K562 (cell line): ENCODE data around the gene RNF41. TPM values are rescaled to one million over a fixed set of nuclear protein-coding genes. Genes with fewer than 3 reads are reported as not detected.

Experiments
- CBX3 ChIP-seq, 2 experiments: IDR thresholded peaks; 1 replicate in 1 of 2; 2 replicates in 1 of 2; pipeline ENCODE4 v1.6.1; 2012; ENCODE audit warnings: inconsistent platforms in 2 of 2, low read length in 2 of 2, borderline replicate concordance in 1 of 2, control low read depth in 1 of 2
- CCNT2 ChIP-seq: IDR thresholded peaks from 2 replicates; pipeline ENCODE4 v1.6.1; 2011; ENCODE audit warnings: borderline replicate concordance, low read depth, mild to moderate bottlenecking, moderate library complexity, mixed read lengths, low read length; ENCODE audit not compliant: insufficient read length; ENCODE audit errors: extremely low read depth
- FOSL1 ChIP-seq: fragments of 200-800 bp; sonication (Bioruptor generic); conservative IDR thresholded peaks from 2 replicates; pipeline ENCODE4 v1.6.1; 2016; ENCODE audit warnings: missing genetic modification characterization, missing compliant biosample characterization
- LCOR ChIP-seq: sonication (generic); formaldehyde crosslinking; IDR thresholded peaks from 2 replicates; pipeline ENCODE4 v1.8.0; 2022; ENCODE audit warnings: mild to moderate bottlenecking, missing genetic modification reagents
- MAFK ChIP-seq: IDR thresholded peaks from 2 replicates; pipeline ENCODE4 v1.6.1; 2011; ENCODE audit warnings: low read length, improper control_type of control experiment
- MITF ChIP-seq: IDR thresholded peaks from 2 replicates; pipeline ENCODE4 v1.6.1; 2014; ENCODE audit warnings: antibody characterized with exemption
- ZFP30 ChIP-seq: fragments of 250-450 bp; sonication (Bioruptor Pico); IDR thresholded peaks from 2 replicates; pipeline ENCODE4 v1.8.0; 2022; ENCODE audit warnings: moderate library complexity, mild to moderate bottlenecking, inconsistent platforms, borderline replicate concordance
- ZNF124 ChIP-seq: sonication (generic); formaldehyde crosslinking; IDR thresholded peaks from 2 replicates; pipeline ENCODE4 v1.8.1; 2022; ENCODE audit warnings: missing genetic modification reagents
- ZNF830 ChIP-seq: fragments of 250-450 bp; sonication (Bioruptor Pico); IDR thresholded peaks from 2 replicates; pipeline ENCODE4 v1.5.0; 2021; ENCODE audit warnings: mild to moderate bottlenecking
- ZSCAN29 ChIP-seq: fragments of 450-650 bp; IDR thresholded peaks from 2 replicates; pipeline ENCODE4 v1.6.1; 2017
- polyA plus RNA-seq, 8 experiments: library from polyadenylated mRNA; depleted of rRNA in 4 of 8; stranded (reverse) in 5 of 8; unstranded in 3 of 8; fragments of >200 nt; fragmentation: Nextera tagmentation in 2 of 8; fragmentation: Illumina TruSeq in 1 of 8; extraction: Ambion mirVana in 2 of 8; extraction: Trizol in 1 of 8; gene quantifications; 2 replicates each; pipeline versions ENCODE4 v1.2.1 to v1.2.3, GENCODE V29; 2011 to 2014; ENCODE audit warnings: inconsistent platforms in 1 of 8, missing spikeins in 1 of 8
- total RNA-seq, 7 experiments: library from RNA; depleted of rRNA in 6 of 7; stranded (reverse); fragments of >200 nt in 6 of 7; fragmentation: Illumina TruSeq in 2 of 7; extraction: Trizol in 2 of 7; gene quantifications; 2 replicates each; pipeline versions ENCODE4 v1.2.1 to v1.2.3, GENCODE V29; 2011 to 2021; ENCODE audit warnings: low replicate concordance in 1 of 7
- TF ChIP-seq, protein P1 (sequence below), 2 experiments: fragments of 450-650 bp; formaldehyde crosslinking in 1 of 2; IDR thresholded peaks; 2 replicates each; pipeline versions ENCODE4 v1.4.0 to v1.6.1; 2014 to 2020; ENCODE audit warnings: mild to moderate bottlenecking in 2 of 2, borderline replicate concordance in 1 of 2, low read depth in 1 of 2

Gene RNF41
- total and polyA plus RNA-seq, 9 of the 15 experiments (the other 6 are each of a cell fraction or from before 2014, with no cell fraction given): 28.2 to 46.8 (median 33.8) TPM

DNA sequence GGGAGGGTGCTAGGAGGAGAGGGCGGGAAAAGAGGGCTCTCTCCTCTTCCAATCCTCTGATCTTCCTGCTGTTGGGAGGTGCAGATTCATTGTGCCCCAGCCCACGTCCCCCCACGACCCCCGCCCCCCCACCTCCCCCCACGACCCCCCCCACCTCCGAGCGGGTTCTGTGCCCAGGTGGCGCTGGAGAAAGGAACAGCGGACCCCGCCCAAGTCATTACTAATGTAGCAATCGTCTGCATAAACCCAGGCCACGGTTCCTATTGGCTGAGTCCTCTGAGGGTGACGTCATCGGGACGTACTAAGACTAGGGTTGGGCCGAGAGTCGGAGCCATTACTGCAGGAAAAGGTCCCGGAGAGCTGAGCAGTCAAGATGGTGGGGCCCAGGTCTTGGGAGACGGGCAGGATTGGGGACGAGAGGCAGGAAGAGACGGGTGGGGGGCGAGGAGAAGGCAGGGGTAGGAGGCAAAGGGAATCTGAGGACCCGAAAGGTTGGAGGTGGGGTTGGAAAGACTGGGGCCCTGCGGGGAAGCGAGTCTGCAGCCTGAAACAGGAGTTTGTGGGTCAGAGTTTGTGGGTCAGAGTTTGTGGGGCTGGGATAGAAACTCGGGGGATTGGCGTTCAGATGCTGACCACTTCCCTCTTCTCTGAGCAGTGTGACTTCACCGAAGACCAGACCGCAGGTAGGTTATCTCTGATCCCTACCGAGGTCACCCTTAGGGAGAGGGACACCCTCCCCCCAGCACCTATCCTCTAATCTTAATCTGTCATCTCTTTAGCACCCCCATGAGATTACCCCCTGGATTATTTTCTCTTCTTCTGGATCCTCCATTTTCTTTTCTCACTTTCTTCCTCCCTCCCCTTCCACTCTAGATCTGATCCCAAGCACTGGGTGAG lies 63.4 kb downstream of the RNF41 start, which contains the start of gene MYL6 (continued):
- TF ChIP-seq, protein P1, sequence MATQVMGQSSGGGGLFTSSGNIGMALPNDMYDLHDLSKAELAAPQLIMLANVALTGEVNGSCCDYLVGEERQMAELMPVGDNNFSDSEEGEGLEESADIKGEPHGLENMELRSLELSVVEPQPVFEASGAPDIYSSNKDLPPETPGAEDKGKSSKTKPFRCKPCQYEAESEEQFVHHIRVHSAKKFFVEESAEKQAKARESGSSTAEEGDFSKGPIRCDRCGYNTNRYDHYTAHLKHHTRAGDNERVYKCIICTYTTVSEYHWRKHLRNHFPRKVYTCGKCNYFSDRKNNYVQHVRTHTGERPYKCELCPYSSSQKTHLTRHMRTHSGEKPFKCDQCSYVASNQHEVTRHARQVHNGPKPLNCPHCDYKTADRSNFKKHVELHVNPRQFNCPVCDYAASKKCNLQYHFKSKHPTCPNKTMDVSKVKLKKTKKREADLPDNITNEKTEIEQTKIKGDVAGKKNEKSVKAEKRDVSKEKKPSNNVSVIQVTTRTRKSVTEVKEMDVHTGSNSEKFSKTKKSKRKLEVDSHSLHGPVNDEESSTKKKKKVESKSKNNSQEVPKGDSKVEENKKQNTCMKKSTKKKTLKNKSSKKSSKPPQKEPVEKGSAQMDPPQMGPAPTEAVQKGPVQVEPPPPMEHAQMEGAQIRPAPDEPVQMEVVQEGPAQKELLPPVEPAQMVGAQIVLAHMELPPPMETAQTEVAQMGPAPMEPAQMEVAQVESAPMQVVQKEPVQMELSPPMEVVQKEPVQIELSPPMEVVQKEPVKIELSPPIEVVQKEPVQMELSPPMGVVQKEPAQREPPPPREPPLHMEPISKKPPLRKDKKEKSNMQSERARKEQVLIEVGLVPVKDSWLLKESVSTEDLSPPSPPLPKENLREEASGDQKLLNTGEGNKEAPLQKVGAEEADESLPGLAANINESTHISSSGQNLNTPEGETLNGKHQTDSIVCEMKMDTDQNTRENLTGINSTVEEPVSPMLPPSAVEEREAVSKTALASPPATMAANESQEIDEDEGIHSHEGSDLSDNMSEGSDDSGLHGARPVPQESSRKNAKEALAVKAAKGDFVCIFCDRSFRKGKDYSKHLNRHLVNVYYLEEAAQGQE (IDR thresholded peaks at IDR 0.05; ENCODE audit: borderline replicate concordance): no peak
- TF ChIP-seq, protein P1 (CRISPR knock-in tag; IDR thresholded peaks at IDR 0.05; ENCODE audit: low read depth): 0 out of 2 replicates have a peak, but pooled peaks have one; percentile 46
- TF ChIP-seq ZNF830 (peak; percentile 95), ZSCAN29 (no peak; the same call in 1 of the 2 replicates), CBX3 (IDR thresholded peaks at IDR 0.05; ENCODE audit: borderline replicate concordance in 1 of 2, low read length in 2 of 2) (no peak), CCNT2 (peak; percentile 49), FOSL1 (tag) (peak; percentile 86), ZNF124 (CRISPR knock-in tag) (no peak), ZFP30 (CRISPR knock-in tag) (no peak), MITF (no peak), MAFK (no peak), LCOR (no peak)
